CD8-positive, alpha-beta memory T cell (primary cell): ENCODE measurements around the gene NPHP4. TPM values are rescaled to one million over a fixed set of nuclear protein-coding genes. Genes with fewer than 3 reads are reported as not detected.

Source experiments
- CTCF ChIA-PET: fragments of 350-600 bp; sonication (Branson Sonifier 250); formaldehyde crosslinking; loops from one replicate; lab custom pipeline; 2021; ENCODE audit warnings: antibody characterized with exemption; lab: Charles Lee
- POLR2A ChIA-PET: fragments of 350-600 bp; sonication (Branson Sonifier 250); formaldehyde crosslinking; loops from one replicate; lab custom pipeline; 2021; ENCODE audit warnings: antibody characterized with exemption; lab: Charles Lee
- DNase-seq, 5 donors: peaks; one replicate each; pipeline versions ENCODE4 v3.0.0 to v3.0.0-alpha.2; 2020 to 2022; ENCODE audit warnings: mixed read lengths in 1 of 5
- H3K27ac ChIP-seq: one replicate; pipeline ENCODE4 v1.7.0; 2013; ENCODE audit warnings: low read depth, mild to moderate bottlenecking, low read length, moderate library complexity
- H3K27me3 ChIP-seq: 2 replicates; pipeline ENCODE4 v1.7.0; 2013; ENCODE audit warnings: low read length, mild to moderate bottlenecking; ENCODE audit not compliant: insufficient read depth, poor library complexity, severe bottlenecking
- H3K36me3 ChIP-seq: 2 replicates; pipeline ENCODE4 v1.7.0; 2013; ENCODE audit warnings: mild to moderate bottlenecking, low read length, moderate library complexity; ENCODE audit not compliant: insufficient read depth
- H3K4me1 ChIP-seq: 2 replicates; pipeline ENCODE4 v1.7.0; 2013; ENCODE audit warnings: mild to moderate bottlenecking, low read length, moderate library complexity; ENCODE audit not compliant: insufficient read depth
- H3K4me3 ChIP-seq: 2 replicates; pipeline ENCODE4 v1.7.0; 2013; ENCODE audit warnings: mild to moderate bottlenecking, low read length
- H3K9me3 ChIP-seq: 2 replicates; pipeline ENCODE4 v1.7.0; 2013; ENCODE audit warnings: mild to moderate bottlenecking, low read length
- H3K27ac Mint-ChIP-seq, 8 donors: one replicate each; pipeline ENCODE4 v1.8.0; 2020 to 2021; ENCODE audit warnings: mixed read lengths in 8 of 8, mild to moderate bottlenecking in 6 of 8, inconsistent platforms in 3 of 8, moderate library complexity in 3 of 8
- H3K27me3 Mint-ChIP-seq, 2 donors: one replicate each; pipeline ENCODE4 v1.8.0; 2020 to 2021; ENCODE audit warnings: mixed read lengths in 2 of 2, mild to moderate bottlenecking in 1 of 2, moderate library complexity in 1 of 2
- H3K36me3 Mint-ChIP-seq, 3 donors: one replicate each; pipeline ENCODE4 v1.8.0; 2020 to 2021; ENCODE audit warnings: mixed read lengths in 3 of 3, inconsistent platforms in 1 of 3, mild to moderate bottlenecking in 1 of 3
- H3K4me1 Mint-ChIP-seq, 3 donors: one replicate each; pipeline ENCODE4 v1.8.0; 2020 to 2021; ENCODE audit warnings: mixed read lengths in 3 of 3, inconsistent platforms in 1 of 3, mild to moderate bottlenecking in 1 of 3
- H3K4me3 Mint-ChIP-seq, 7 donors: one replicate each; pipeline ENCODE4 v1.8.0; 2020 to 2021; ENCODE audit warnings: mixed read lengths in 7 of 7, mild to moderate bottlenecking in 6 of 7, moderate library complexity in 4 of 7, inconsistent platforms in 2 of 7
- H3K9me3 Mint-ChIP-seq, 5 donors: one replicate each; pipeline ENCODE4 v1.8.0; 2020 to 2022; ENCODE audit warnings: mixed read lengths in 5 of 5, mild to moderate bottlenecking in 3 of 5, moderate library complexity in 2 of 5, inconsistent platforms in 1 of 5
- polyA plus RNA-seq: library from polyadenylated mRNA; unstranded; fragments of 300-500 nt; fragmentation: Illumina TruSeq; gene quantifications from one replicate; pipeline ENCODE4 v1.2.3, GENCODE V29; 2021
- total RNA-seq, 2 experiments: library from RNA; stranded (reverse); gene quantifications; one replicate each; pipeline ENCODE4 v1.2.3, GENCODE V29; 2021

Gene NPHP4
- total and polyA plus RNA-seq, 3 experiments from 2014 or later: 1.2 to 11.5 (median 11.2) TPM

GRCh38 chr1:6035719-6036118, 43.5 kb upstream of the NPHP4 start:
- no peak for DNase-seq
- no peaks in the 10 kb centered on the region for H3K27me3 Mint-ChIP-seq
- peaks cover 62 to 89% (median 68%) of the 10 kb centered on the region in 3 donors for H3K4me1 Mint-ChIP-seq
- POLR2A ChIA-PET: no interaction called here
- peaks cover 60% of the 10 kb centered on the region for H3K4me1 ChIP-seq
- H3K4me3 Mint-ChIP-seq: peak overlapping the region in 2 of 7 donors; percentile 59 to 60
- no peaks in the 10 kb centered on the region for H3K27me3 ChIP-seq
- peaks cover 0 to 56% (median 18%) of the 10 kb centered on the region in 3 donors for H3K36me3 Mint-ChIP-seq
- H3K4me3 ChIP-seq: no peak overlapping the region
- peak overlapping the region in 7 of 8 donors; percentile 0 to 89 (median 77) for H3K27ac Mint-ChIP-seq
- no peak overlapping the region for H3K27ac ChIP-seq
- H3K9me3 Mint-ChIP-seq: no peaks in the 10 kb centered on the region
- CTCF ChIA-PET: no interaction called here
- H3K9me3 ChIP-seq: no peaks in the 10 kb centered on the region
- H3K36me3 ChIP-seq: peaks cover 10% of the 10 kb centered on the region

- Histone ChIP-seq H3K27ac (no peak overlapping the region), H3K27me3 (no peaks in the 10 kb centered on the region), H3K4me1 (peaks cover 64% of the 10 kb centered on the region), H3K4me3 (no peak overlapping the region), H3K36me3 (peaks cover 7% of the 10 kb centered on the region), H3K9me3 (no peaks in the 10 kb centered on the region)
- Mint-ChIP-seq H3K27ac (peak overlapping the region in 6 of 8 donors; percentile 72 to 92 (median 82)), H3K36me3 (peaks cover 0 to 59% (median 22%) of the 10 kb centered on the region in 3 donors), H3K4me3 (peak overlapping the region in 3 of 7 donors; percentile 20 to 63 (median 60)), H3K27me3 (no peaks in the 10 kb centered on the region), H3K4me1 (peaks cover 66 to 93% (median 72%) of the 10 kb centered on the region in 3 donors), H3K9me3 (no peaks in the 10 kb centered on the region)
- DNase-seq: no peak
- ChIA-PET CTCF (no interaction called here), POLR2A (no interaction called here)
Observed at GRCh38 chr1:6035303-6035702, 43.1 kb upstream of the NPHP4 start.

GRCh38 chr1:6034750-6035096, 42.5 kb upstream of the NPHP4 start:
- Mint-ChIP-seq H3K36me3 (peaks cover 0 to 59% (median 22%) of the 10 kb centered on the region in 3 donors), H3K9me3 (no peaks in the 10 kb centered on the region), H3K4me1 (peaks cover 72 to 95% (median 78%) of the 10 kb centered on the region in 3 donors), H3K4me3 (no peak overlapping the region), H3K27me3 (no peaks in the 10 kb centered on the region), H3K27ac (peak overlapping the region in 6 of 8 donors; percentile 72 to 97 (median 84))
- ChIA-PET CTCF (interaction anchor here (0.7 to 1.3 kb wide), 3 partner anchors 9 to 41 kb away, joined by 3 to 4 read pairs (median 4); no protein-coding TSS in a partner anchor), POLR2A (no interaction called here)
- DNase-seq: no peak
- Histone ChIP-seq H3K4me1 (peaks cover 70% of the 10 kb centered on the region), H3K4me3 (no peak overlapping the region), H3K36me3 (peaks cover 3% of the 10 kb centered on the region), H3K27ac (no peak overlapping the region), H3K27me3 (no peaks in the 10 kb centered on the region), H3K9me3 (no peaks in the 10 kb centered on the region)

GRCh38 chr1:6033986-6034749, 41.9 kb upstream of the NPHP4 start:
- Mint-ChIP-seq H3K36me3 (peaks cover 0 to 61% (median 22%) of the 10 kb centered on the region in 3 donors), H3K4me1 (peaks cover 77 to 97% (median 83%) of the 10 kb centered on the region in 3 donors), H3K27me3 (no peaks in the 10 kb centered on the region), H3K27ac (peak overlapping the region in 2 of 8 donors; percentile 72 to 82), H3K4me3 (no peak overlapping the region), H3K9me3 (no peaks in the 10 kb centered on the region)
- Histone ChIP-seq H3K4me1 (peaks cover 76% of the 10 kb centered on the region), H3K27me3 (no peaks in the 10 kb centered on the region), H3K4me3 (no peak overlapping the region), H3K36me3 (peaks cover 7% of the 10 kb centered on the region), H3K27ac (no peak overlapping the region), H3K9me3 (no peaks in the 10 kb centered on the region)
- POLR2A ChIA-PET: no interaction called here
- peak in 3 of 5 donors; percentile 18 to 41 (median 22) for DNase-seq
- CTCF ChIA-PET: interaction anchor here (0.7 to 1.3 kb wide), 3 partner anchors 8 to 40 kb away, joined by 3 to 4 read pairs (median 4); no protein-coding TSS in a partner anchor

GRCh38 chr1:6033124-6033523, 40.9 kb upstream of the NPHP4 start:
- Histone ChIP-seq H3K27ac (no peak overlapping the region), H3K4me1 (peaks cover 81% of the 10 kb centered on the region), H3K4me3 (no peak overlapping the region), H3K36me3 (peaks cover 7% of the 10 kb centered on the region), H3K9me3 (no peaks in the 10 kb centered on the region), H3K27me3 (no peaks in the 10 kb centered on the region)
- peaks cover 0 to 65% (median 22%) of the 10 kb centered on the region in 3 donors for H3K36me3 Mint-ChIP-seq
- ChIA-PET POLR2A (interaction anchor here (0.8 kb wide), 1 partner anchor 39 kb away, joined by 4 read pairs; no protein-coding TSS in a partner anchor), CTCF (interaction anchor here (1.1 to 1.4 kb wide), 2 partner anchors 20 to 41 kb away, joined by 3 to 4 read pairs; partner anchors contain the start of gene NPHP4)
- peak overlapping the region in 5 of 7 donors; percentile 0 to 69 (median 52) for H3K4me3 Mint-ChIP-seq
- no peaks in the 10 kb centered on the region for H3K9me3 Mint-ChIP-seq
- peak in 1 of 5 donors; percentile 34 for DNase-seq
- peak overlapping the region in 6 of 8 donors; percentile 0 to 89 (median 78) for H3K27ac Mint-ChIP-seq
- peaks cover 86 to 97% (median 90%) of the 10 kb centered on the region in 3 donors for H3K4me1 Mint-ChIP-seq
- no peaks in the 10 kb centered on the region for H3K27me3 Mint-ChIP-seq

GRCh38 chr1:6030547-6031261, 38.5 kb upstream of the NPHP4 start:
- peak overlapping the region; percentile 6 to 60 (median 28) for H3K4me3 Mint-ChIP-seq
- Histone ChIP-seq H3K4me3 (peak overlapping the region; percentile 29), H3K4me1 (peaks cover 94% of the 10 kb centered on the region), H3K27ac (no peak overlapping the region), H3K27me3 (no peaks in the 10 kb centered on the region), H3K36me3 (peaks cover 7% of the 10 kb centered on the region), H3K9me3 (no peaks in the 10 kb centered on the region)
- H3K36me3 Mint-ChIP-seq: peaks cover 0 to 56% (median 19%) of the 10 kb centered on the region in 3 donors
- H3K9me3 Mint-ChIP-seq: peaks cover 0 to 3% (median 0%) of the 10 kb centered on the region in 5 donors
- H3K4me1 Mint-ChIP-seq: peaks cover 81 to 98% (median 82%) of the 10 kb centered on the region in 3 donors
- H3K27me3 Mint-ChIP-seq: no peaks in the 10 kb centered on the region
- DNase-seq: no peak
- ChIA-PET CTCF (no interaction called here), POLR2A (no interaction called here)
- H3K27ac Mint-ChIP-seq: peak overlapping the region; percentile 59 to 99 (median 88)

- Mint-ChIP-seq H3K27me3 (no peaks in the 10 kb centered on the region), H3K4me3 (peak overlapping the region; percentile 6 to 60 (median 28)), H3K4me1 (peaks cover 80 to 98% (median 82%) of the 10 kb centered on the region in 3 donors), H3K27ac (peak overlapping the region; percentile 59 to 99 (median 88)), H3K9me3 (peaks cover 0 to 3% (median 0%) of the 10 kb centered on the region in 5 donors), H3K36me3 (peaks cover 0 to 52% (median 18%) of the 10 kb centered on the region in 3 donors)
- H3K27me3 ChIP-seq: no peaks in the 10 kb centered on the region
- peaks cover 95% of the 10 kb centered on the region for H3K4me1 ChIP-seq
- no peaks in the 10 kb centered on the region for H3K9me3 ChIP-seq
- H3K36me3 ChIP-seq: peaks cover 7% of the 10 kb centered on the region
- ChIA-PET CTCF (no interaction called here), POLR2A (no interaction called here)
- no peak overlapping the region for H3K27ac ChIP-seq
- peak overlapping the region; percentile 29 for H3K4me3 ChIP-seq
- DNase-seq: no peak
Observed at GRCh38 chr1:6030132-6030531, 37.9 kb upstream of the NPHP4 start.
